Left hindlimb (tissue), 1 donor: ENCODE measurements around the gene TRAK1.

Experiments
- DNase-seq: peaks from one replicate; pipeline ENCODE4 v3.0.0-alpha.2; 2018

TRAK1 gene

GRCh38 chr3:42159147-42159546, 68.0 kb downstream of the TRAK1 start:
- DNase-seq, result no peak

GRCh38 chr3:42159706-42160472, 68.7 kb downstream of the TRAK1 start:
- DNase-seq, result no peak

- DNase-seq, result no peak
These were observed 70.1 kb downstream of the TRAK1 start for GRCh38 chr3:42161050-42161935.

GRCh38 chr3:42162462-42162861, 71.3 kb downstream of the TRAK1 start:
- no peak for DNase-seq

GRCh38 chr3:42163622-42164244, 72.6 kb downstream of the TRAK1 start:
- no peak for DNase-seq

GRCh38 chr3:42164656-42165055, 73.5 kb downstream of the TRAK1 start:
- no peak for DNase-seq

GRCh38 chr3:42165211-42165610, 74.1 kb downstream of the TRAK1 start:
- DNase-seq, result no peak

- DNase-seq, result no peak
These were observed 75.1 kb downstream of the TRAK1 start for GRCh38 chr3:42166214-42166613.

GRCh38 chr3:42166662-42167300, 75.6 kb downstream of the TRAK1 start:
- DNase-seq, result no peak

- no peak for DNase-seq
These were observed 78.5 kb downstream of the TRAK1 start for GRCh38 chr3:42169579-42170120.

- DNase-seq, result no peak
These were observed 81.0 kb downstream of the TRAK1 start for GRCh38 chr3:42172047-42172654.

- DNase-seq, result no peak
These were observed 82.2 kb downstream of the TRAK1 start for GRCh38 chr3:42173307-42173706.

GRCh38 chr3:42174679-42175385, 83.7 kb downstream of the TRAK1 start:
- no peak for DNase-seq

GRCh38 chr3:42175386-42176240, 84.5 kb downstream of the TRAK1 start:
- DNase-seq, result no peak

GRCh38 chr3:42176242-42177034, 85.3 kb downstream of the TRAK1 start:
- no peak for DNase-seq

GRCh38 chr3:42177068-42177800, 86.1 kb downstream of the TRAK1 start:
- no peak for DNase-seq

GRCh38 chr3:42177801-42178150, 86.6 kb downstream of the TRAK1 start:
- no peak for DNase-seq

GRCh38 chr3:42179110-42179725, 88.1 kb downstream of the TRAK1 start:
- peak; percentile 58 for DNase-seq

- no peak for DNase-seq
These were observed 89.7 kb downstream of the TRAK1 start for GRCh38 chr3:42180901-42181300.
